GM19043 (cell line): ENCODE results near the gene ZFYVE16.
"Not testable (repeated sequence)": the region's sequence is repeated elsewhere in the genome, so short reads cannot be mapped to it uniquely, and the experiment has no call there.

ENCODE experiments used
- ATAC-seq: cut with Tn5 transposase; IDR thresholded peaks from one replicate; pipeline ENCODE4 v1.9.1; 2021; ENCODE audit warnings: low read depth; ENCODE audit not compliant: unreplicated experiment

Gene ZFYVE16

DNA sequence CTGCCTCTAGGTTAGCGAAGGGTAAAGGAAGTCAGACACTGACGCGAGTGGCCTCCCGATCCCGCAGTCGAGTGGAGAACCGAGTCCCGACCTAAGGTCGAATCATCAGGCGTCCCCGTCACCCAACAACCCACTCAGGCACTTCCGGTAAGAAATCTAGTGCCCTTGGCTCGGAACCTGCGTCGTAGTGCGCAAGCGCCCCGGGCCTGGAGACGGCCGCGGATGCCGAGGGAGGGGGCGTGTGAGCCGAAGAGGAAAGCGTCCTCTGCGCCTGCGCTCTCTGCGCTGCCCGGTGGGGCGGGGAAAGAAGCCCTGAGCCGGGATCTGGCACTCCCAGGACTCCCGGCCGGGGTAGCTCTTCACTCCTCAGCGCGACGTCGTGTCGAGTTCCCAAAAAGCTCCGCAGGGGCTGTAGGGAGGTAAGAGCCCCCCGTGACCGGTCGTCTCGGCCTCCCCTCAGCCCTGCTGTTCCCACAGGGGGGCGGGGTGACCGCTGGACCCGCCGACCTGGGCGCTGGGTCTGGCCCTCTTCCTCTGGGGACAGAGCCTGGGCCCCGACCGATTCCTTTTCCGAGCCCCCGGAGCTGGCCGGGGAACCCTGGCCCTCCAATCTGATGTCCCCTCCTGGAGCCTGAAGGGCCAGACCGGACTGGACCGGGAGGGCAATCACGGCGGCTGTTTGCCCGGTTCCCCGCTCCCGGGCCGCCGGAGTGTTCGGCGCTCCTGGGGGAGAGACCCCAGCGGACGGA is at the start of gene ZFYVE16:
Gene ZFYVE16, plus strand, starts transcription at position 330 of the 749 bp plus-strand sequence. CDS start 26,084 bp downstream, outside the sequence.
- ATAC-seq, result peak; percentile 81

DNA sequence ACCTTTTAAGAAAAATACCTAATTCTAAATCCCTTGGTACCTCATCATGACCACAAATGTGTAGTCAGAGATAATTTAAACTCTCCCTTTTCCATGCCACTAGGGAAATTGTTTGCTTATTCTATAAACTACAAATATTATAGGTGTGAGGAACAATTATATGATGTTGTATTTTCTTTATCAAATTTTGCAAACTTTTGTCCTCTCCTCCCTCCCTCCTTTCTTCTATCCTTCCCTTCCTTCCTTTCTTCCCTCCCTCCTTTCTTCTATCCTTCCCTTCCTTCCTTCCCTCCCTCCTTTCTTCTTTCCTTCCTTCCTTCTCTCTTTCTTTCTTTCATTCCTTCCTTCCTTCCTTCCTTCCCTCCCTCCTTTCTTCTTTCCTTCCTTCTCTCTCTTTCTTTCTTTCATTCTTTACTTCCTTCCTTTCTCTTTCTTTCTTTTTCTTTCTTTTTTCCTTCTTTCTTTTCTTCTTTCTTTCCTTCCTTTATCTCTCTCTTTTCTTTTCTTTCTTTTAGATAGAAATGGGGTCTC is 46.9 kb upstream of the ZFYVE16 start:
- ATAC-seq, result no peak

DNA sequence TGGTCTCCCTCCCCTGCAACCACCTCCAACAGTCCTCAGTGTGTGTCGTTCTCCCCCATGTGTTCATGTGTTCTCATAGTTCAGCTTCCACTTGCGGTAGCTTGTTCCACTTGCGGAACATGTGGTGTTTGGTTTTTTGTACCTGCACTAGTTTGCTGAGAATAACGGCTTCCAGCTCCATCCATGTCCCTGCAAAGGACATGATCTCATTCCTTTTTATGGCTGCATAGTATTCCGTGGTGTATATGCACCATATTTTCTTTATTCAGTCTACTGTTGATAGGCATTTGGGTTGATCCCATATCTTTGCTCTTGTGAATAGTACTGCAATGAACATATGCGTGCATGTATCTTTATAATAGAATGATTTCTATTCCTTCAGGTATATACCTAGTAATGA is 43.0 kb upstream of the ZFYVE16 start:
- ATAC-seq, result no peak

DNA sequence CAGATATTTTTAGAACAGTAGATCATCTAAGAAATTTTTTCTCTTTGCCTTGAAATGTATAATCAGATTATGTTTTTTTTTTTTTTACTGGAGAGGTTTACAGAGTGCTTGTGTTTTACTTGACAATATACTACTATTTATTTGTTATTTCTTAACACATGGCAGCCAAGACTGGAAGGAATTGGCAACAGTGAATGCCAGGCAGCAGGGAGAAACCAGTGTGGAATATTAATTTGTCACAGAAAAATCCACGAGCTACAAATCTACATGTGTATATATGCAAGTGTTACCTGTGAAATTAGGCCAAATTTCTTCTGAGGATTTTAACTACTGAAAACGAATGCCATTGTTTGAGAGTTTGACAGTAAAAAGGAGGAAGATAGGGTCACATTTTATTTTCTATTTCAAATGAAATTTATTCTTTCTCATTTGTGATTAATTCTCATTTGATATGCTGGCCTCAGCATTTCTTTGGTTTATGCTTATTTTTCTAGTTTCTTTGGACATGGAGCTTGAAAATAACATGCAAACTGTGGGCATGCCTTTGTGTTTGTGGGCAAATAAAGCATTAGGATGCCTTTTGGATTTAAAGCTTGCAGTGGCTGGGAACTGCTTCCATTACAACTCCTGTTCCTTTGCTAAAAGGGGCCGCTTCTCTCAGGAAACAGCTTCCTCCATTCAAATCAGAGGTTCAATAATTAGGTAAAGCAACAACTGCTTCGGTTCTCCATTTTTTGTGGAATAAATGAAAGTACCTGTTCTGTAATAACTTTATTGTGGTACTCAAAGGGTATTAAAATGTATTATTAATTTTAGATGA is 39.0 kb upstream of the ZFYVE16 start:
- ATAC-seq, result no peak

DNA sequence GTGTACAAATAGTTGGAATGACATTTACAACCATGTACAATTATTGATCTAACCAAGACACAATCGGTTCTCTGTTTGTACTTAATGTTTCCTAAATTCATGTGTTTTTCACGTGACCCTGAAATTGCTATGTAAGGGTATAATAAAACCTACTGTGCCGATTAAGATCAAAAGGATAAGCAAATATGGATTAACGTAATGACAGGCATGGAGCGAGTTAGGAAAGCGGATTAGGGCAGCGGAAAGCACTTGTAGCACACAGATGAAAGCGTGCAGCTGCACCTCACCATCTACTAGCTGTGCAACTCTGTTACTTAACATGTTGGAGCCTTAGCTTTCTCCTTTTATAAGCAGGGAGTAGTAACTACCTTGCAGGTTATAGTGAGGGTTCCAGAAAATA is 38.3 kb upstream of the ZFYVE16 start:
- no peak for ATAC-seq

DNA sequence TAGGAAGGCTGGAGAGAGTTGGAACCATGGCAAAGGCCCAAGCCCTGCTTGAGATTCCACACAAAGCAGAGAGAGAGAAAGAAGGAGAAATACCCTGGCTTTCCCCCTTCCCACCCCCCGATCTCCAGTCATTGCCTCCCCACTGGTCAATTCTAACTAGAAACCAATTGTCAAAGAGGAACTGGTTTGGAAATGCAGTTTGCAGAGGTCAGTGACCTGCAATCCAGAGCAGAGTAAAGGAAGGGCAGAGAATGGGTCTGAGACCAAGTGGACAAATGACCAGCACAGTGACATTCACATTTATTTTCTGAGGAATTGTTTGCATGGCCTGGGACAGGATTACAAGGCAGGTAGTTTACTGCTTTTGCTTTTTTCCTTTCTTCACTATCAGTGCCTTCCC is 37.5 kb upstream of the ZFYVE16 start:
- ATAC-seq, result no peak

DNA sequence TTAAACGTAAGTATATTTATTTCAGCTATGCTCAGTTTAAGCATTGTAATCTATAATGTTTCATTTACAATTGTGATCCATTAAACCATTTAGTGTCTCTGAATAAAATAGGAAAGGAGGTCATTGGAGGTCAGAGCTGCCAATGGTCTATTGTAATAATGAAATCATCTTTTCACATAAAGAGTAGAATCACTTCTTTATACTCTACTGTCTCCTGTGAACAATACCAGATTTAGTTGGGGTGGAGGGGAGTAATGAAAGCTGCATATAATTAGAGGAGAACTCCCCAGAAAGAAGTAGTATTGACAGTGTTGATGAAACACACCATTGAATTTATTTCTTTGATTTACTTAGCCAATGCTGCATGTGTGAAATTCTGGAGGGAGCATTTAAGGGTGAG is 35.1 kb upstream of the ZFYVE16 start:
- no peak for ATAC-seq

DNA sequence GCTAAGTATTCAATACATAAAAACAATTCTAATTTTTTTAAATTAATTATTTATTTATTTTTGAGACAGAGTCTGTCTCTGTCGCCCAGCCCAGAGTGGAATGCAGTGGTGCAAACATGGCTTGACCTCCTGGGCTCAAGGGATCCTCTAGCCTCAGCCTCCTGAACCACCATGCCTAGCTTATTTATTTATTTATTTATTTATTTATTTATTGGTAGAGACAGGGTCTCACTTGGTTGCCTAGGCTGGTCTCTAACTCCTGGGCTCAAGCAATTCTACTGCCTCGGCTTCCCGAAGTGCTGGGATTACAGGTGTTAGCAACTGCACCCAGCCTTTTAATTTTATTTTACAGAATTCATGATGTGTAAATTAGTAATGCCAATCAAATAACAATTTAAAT is 33.7 kb upstream of the ZFYVE16 start:
- ATAC-seq, result no peak

DNA sequence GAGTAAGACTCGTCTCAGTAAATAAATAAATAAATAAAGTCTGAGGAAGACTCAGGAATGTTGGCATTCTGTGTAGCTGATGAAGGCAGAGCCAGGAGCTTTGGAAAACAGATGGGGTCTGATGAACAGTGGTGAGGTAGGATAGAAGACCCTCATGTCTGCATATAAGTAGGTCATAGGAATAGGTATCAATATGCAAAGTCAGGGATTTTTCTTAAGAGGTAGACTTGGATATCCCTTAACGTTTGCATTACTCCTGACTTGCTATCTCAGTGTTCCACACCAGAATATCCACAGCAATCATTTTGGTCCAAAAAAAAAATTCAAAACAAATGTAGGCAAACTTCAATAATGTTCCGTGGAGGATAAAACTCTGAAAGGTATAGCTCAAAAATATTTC is 31.3 kb upstream of the ZFYVE16 start:
- no peak for ATAC-seq

DNA sequence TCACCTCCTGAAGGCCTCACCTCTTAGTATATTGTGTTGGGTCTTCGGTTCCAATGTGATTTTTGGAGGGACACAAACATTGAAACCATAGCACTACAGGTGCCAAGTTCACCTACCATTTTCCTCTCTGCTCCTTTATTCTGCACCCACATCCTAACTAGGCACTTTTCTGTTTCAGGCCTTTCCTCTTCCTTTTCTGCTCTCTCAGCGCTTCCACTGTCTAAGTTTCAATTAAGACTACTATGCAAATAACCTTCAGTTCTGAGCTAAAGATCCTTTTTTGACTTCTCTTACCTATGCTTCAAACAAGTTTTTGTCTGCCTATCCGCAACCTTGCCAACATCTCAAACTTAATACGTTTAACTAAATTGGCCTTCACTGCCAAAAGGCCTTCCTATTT is 25.4 kb upstream of the ZFYVE16 start:
- ATAC-seq, result no peak

DNA sequence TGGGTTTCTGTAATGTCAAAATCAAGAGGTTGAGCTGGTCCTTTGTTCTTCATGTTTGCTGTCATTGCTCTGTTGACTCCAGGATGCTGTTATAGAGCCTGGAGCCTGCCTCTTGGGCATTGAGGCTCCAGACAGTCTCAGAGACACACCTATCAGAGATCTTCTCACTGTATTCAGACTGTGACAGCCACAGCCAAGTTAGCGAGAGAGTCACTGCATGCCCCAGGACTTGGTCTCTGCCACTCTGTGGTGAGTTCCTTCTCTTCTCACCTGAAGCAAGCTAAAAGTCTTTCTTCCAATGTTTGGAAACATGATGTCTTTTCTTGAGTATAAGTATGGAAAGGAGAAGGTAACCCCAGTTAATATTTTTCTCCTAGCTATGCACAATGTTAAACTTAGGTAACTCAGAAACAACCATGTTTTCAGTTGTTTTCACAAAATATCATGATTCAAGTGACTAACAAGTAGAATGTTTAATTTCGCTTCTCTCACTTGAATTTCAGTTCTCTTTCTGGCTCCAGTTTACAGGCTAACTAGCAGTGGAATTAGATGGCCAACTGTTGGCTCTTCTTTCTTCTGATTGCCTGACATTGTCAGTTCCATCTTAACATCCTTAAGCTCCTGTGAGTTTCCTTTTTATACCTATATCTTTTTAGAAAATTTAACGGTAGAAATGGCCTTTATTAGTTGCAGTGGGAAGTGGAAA is 20.6 kb upstream of the ZFYVE16 start:
- ATAC-seq, result no peak

DNA sequence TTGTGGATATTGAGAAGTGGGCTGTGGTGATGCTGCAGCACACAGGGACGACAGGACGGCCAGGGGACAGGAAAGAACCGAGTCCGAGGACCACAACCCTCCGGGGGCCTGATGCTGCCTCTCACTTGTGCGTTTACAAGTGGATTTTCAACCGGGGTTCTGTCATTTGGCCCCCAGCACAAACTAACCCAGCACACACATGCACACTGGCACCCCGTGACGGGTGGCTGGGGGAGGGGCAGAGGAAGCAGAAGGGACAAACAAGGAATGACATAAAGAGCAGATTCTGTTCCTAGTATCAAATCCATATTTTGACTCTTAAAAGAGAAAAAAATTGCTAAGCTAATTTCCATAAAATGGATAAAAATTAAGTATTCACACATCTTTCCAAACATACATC is 18.3 kb upstream of the ZFYVE16 start:
- no peak for ATAC-seq

DNA sequence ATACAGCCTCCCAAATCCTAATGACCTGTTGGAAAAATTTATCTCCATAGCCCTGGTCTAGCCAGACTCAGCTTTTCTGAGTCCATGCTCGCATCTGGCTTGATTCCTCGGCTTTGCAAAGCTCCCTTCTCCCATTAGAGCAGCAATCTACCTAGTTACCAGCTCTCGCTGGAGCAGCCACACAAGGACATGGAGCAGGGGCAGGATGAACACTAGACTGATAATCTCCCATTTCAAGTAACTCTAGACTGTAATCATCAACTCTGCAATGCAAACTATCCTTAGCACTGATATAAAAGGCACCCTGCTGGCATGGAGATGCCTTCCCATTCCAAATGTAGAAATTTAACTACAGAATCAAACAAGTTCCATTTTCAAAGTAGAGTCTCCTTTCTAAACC is 17.5 kb upstream of the ZFYVE16 start:
- not testable (repeated sequence) for ATAC-seq

DNA sequence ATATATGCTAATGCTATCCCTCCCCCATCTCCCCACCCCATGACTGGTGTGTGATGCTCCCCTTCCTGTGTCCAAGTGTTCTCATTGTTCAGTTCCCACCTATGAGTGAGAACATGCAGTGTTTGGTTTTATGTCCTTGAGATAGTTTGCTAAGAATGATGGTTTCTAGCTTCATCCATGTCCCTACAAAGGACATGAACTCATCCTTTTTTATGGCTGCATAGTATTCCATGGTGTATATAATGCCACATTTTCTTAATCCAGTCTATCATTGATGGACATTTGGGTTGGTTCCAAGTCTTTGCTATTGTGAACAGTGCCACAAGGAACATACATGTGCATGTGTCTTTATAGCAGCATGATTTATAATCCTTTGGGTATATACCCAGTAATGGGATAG is 16.6 kb upstream of the ZFYVE16 start:
- ATAC-seq, result not testable (repeated sequence)

DNA sequence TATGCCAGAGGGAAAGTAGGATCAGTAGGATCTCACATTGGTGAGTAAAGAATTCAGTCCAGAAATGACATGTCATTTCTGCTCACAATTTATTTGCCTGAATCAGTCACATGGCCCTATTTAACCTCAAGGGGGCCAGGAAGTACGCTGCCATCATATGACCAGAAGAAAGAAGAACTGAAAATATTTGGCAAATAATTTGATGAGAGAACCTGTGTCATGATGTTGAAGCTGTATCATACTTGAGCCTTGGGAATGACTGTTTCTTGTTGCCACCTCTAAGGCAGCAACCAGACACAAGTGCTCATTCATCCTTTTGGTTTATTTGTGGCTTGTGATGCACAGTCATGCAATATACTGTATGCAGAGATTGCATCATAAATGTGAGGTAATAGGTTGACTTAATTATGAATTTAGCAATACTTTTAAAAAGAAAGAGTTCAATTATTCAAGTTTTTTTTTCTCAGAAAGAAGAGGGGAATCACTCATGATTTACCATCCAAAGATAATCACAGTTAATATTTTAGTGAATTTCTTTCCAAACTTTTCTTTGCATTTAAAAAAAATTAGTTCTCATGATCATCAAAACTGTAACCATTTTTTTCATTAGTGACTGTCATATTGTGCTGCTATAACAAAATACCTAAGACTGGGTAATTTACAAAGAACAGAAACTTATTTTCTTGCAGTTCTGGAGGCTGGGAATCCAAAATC is 8.2 kb upstream of the ZFYVE16 start:
- no peak for ATAC-seq

DNA sequence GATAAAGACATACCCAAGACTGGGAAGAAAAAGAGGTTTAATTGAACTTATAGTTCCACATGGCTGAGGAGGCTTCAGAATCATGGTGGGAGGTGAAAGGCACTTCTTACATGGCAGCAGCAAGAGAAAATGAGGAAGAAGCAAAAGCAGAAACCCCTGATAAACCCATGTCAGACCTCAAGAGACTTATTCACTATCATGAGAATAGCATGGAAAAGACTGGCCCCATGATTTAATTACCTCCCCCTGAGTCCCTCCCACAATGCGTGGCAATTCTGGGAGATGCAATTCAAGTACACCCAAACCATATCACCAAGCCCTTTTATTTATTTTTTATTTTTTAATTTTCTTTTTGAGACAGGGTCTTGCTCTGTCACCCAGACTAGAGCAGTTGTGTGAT is 7.5 kb upstream of the ZFYVE16 start:
- not testable (repeated sequence) for ATAC-seq

DNA sequence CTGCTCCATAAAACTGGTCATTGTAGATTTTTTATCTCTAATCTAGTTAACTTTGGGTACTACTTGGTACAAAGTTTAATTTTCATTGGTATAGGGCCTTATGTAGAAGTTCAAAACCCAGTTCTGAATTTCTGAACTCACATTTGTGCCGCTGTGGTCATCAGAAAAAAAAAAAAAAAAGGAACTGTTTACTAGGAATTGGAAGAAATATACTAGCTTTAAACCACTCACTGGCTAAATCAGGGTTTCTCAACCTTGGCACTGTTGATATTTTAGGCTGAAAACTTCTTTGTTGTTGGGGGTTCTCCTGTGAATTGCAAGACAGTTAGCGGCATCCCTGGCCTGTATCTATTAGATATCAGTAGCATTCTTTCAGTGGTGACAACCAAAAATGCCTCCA is 4.1 kb upstream of the ZFYVE16 start:
- no peak for ATAC-seq

DNA sequence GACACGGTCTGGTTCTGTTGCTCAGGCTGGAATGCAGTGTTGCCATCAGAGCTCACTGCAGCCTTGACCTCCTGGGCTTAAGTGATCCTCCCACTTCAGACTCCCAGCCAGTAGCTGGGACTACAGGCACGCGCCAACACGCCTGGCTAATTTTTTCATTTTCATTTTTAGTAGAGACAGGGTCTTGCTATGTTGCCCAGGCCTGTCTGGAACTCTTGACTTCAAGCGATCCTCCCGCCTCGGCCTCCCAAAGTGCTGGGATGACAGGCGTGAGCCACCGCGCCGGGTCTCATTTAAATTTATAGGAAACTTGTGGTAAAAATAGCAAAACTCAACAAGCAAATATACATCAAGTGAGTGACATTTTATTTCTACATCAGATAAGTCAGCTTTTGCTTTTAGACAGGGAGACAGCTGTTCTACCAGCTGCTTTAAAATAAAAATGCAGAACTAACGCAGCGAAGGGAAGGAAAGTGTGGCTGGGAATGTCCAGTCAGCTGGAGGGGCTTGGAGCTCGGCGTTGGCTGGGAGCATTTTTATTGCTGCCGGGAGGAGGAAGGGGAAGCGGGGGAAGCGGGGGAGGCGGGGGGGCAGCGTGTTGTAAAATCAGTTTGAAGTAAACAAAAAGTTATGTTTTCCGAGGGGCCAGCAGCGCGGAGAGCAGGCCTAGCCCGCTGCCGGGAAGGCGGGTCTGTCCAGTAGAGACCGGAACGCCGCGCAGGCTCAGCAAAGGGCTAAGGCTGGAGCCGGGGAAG is 707 bp upstream of the ZFYVE16 start:
- ATAC-seq, result peak; percentile 36

DNA sequence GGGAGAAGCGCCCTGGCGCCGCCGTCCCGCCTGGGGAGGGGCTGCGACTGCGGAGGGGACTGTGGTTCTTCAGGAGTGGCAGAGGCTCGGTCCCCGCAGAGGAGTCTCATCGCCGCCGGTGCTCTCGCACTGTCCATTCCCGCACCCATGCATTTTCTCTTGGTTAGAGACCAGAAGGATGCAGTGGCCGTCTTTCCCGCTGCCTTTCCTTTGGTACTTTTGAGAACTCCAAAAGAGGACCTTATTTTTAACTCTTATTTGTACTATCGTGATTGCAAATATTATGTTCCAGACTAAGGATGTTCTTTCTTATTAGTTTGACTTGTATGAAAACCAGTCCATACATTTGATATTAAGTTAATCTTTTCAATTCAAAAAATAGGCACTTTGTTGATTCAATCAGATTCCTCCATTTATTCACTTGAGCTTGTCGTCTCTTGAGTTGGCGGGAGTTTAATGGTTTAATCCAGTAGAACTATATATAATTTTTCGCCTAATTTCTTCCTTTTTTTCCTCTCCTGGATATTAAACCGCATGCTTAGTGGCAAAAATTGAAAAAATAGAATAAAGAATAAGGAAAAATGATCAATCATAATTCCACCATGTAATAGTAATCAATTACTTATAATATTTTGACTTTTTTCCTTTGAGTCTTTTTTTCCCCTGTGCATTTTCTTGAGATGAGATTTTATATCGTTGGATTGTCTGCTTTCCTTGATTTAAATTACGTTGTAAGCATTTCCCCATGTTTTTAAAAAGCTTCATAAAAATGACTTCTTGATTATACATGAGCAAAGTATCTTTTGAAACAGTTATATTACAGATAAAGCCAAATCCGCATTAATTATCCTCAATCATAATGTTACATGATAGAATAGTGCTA is 861 bp downstream of the ZFYVE16 start:
- ATAC-seq, result peak; percentile 46
